Caki2 (cell line): ENCODE data around the gene CCL4L2. TPM values are rescaled to one million over a fixed set of nuclear protein-coding genes. Genes with fewer than 3 reads are reported as not detected.
"Not testable (repeated sequence)": the region's sequence is repeated elsewhere in the genome, so short reads cannot be mapped to it uniquely, and the experiment has no call there.

ENCODE experiments used
- DNase-seq: peaks from one replicate; pipeline ENCODE4 v3.0.0-alpha.2; 2015; ENCODE audit warnings: low read depth
- in situ Hi-C: cut with HindIII; loops from 2 replicates; pipeline ENCODE4 v1.10.0; 2016; ENCODE audit warnings: low sequenced_read_pairs, low pct_unique_long_range_greater_than_20kb, mixed read lengths
- total RNA-seq: library from RNA; depleted of rRNA; stranded (reverse); fragments of >200 nt; shearing (Covaris generic); gene quantifications from 2 replicates; pipeline ENCODE4 v1.2.3, GENCODE V29; 2014; ENCODE audit warnings: low replicate concordance

Gene CCL4L2
- total RNA-seq, 1 experiment from 2014 or later = not detected

DNA sequence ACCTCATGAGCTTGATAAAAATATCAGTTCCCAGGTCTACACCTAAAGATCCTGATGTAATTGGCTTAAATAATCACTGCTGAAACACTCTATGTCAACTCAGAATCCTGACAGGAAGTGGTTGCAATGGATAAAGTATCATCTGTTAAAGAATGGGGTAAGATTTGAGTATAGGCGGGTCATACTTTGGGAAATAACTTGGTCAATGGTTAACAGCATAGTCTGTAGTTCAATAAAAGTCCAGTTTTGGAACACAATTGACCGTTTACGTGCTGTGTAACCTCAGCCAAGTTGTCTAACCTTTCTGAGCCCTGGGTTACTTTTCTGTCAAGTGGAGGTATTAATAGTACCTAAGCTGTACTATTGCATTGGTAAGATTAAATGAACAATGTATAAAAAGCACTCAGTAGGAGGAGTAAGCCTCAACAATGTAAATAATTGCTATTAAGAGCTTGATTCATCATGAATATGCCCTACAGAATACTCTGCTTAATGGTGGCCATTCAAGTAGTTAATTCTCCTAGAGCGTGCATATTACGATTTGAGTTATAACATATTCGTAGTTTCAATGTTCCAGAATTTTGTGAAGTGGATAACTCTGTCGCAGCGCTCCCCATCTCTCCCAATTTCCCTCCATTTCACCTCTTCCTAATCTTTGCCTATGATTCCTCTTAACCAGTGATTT, 16.6 kb upstream of the CCL4L2 start:
- DNase-seq, in situ Hi-C loops: not testable (repeated sequence)

DNA sequence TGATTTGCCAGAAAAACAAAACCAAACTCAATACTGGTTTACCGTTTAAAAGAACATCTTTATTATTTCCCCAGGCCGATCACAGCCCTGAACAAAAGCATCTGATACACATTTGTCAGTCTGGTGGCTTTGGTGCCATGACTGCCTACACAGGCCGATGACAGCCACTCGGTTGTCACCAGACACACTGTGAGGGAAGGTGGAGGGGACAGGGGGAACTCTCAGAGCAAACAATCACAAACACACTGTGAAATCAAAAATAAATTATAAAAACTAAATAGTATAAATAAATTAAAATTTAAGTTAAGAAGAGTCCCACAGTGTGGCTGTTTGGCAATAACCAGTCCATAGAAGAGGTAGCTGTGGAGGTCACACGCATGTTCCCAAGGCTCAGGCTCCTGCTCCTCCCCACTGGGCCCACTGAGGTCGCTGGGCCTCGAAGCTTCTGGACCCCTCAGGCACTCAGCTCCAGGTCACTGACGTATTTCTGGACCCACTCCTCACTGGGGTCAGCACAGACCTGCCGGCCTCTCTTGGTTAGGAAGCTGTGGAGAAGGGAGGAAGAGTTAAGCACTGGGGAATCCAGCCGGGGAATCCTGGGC, 15.9 kb upstream of the CCL4L2 start:
- in situ Hi-C loops, DNase-seq: not testable (repeated sequence)

DNA sequence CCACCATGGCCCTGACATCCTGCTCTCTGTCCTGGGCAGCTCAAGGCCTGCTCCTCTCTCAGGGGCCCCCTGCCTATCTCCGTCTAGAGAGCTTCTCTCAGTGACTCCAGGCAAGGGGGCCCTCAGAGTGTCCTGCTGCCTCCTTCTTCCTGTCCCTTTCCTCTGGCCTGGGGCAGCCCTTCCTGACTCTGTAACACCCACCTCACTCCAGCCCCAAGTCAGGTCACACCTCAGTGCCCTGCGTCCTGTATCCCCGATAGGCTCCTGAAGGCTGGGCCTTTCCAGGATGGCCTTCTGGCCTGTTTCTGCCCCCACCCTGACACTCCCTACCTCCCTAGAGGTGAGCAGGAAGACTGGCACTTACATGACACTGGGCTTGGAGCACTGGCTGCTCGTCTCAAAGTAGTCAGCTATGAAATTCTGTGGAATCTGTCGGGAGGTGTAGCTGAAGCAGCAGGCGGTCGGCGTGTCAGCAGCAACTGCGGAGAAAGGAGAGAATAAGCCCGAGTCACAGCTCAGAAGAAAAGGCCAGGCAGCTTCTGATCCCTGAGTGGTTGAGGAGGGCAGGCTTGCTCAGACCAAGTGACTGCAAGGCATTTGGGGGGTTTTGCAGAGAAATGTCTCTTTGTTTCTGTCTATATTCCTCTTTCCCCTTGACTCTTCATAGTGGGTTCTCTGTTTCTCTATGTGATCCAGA, 15.3 kb upstream of the CCL4L2 start:
- DNase-seq = no peak
- in situ Hi-C loops = no loop called here

DNA sequence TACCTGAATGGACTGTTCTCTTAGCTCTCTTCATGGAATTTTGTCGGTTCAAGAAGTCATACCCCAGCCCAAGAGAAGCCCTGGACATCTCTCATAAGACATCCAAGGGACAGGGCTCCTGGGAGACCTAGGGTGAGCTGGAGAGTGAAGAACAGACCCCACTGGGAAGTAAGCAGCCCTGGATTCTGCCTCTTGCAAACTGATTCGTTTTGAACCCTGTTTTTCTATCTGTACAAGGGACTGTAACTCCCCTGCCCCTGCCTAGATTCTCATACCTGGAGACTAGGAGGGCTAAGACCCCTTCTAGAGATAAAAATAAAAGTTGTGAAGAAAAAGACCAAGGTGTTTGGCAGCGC, 14.8 kb upstream of the CCL4L2 start:
- in situ Hi-C loops = no loop called here

DNA sequence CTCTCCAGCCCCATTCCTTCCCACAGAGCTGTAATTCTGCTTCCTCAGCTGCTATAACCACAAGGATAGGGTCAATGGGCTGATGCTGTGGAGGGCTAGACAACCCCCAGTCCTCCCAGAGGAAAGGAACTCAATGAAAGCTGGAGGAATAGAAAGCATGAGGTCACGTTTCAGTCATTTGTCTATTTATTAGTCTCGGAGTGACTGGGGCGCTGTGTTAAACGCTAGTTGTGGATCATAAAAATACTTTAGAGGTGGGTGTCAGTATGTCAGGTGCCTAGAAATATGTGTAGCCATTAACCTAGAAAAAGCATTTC, 13.5 kb upstream of the CCL4L2 start:
- in situ Hi-C loops = no loop called here

More for the DNA sequence above, 14.8 kb upstream of the CCL4L2 start:
- DNase-seq = no peak

DNA sequence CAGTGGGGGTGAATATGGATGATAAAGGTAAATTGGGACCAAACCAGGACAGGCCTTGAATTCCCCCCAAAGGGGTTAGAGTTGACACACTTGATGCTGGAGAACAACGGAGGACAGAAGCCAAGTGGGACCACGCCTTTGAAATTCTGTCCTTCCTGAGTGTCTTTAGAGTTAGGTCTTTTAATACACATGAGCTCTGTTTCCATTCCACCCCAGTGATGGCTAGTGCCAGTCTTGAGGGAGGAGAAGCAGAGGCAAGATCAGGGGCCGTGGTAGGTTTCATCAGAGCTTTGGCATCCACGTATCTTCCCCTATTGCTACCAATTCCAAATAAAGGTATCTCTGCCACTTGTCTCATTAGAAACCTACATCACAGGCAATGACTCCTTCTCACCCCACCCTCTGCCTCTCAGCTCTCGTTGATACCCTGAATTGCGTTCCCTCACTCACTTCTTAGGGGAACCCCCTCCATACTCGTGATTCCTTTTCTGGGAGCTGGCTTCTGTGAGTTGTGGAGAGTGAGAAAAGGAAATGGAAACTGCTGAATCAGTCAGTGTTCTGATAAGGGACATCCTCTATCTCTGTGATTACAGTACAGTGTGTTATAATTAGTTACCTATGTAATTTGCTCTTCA, 11.9 kb upstream of the CCL4L2 start:
- in situ Hi-C loops = no loop called here
- no peak for DNase-seq

More for the DNA sequence above, 13.5 kb upstream of the CCL4L2 start:
- DNase-seq = no peak

DNA sequence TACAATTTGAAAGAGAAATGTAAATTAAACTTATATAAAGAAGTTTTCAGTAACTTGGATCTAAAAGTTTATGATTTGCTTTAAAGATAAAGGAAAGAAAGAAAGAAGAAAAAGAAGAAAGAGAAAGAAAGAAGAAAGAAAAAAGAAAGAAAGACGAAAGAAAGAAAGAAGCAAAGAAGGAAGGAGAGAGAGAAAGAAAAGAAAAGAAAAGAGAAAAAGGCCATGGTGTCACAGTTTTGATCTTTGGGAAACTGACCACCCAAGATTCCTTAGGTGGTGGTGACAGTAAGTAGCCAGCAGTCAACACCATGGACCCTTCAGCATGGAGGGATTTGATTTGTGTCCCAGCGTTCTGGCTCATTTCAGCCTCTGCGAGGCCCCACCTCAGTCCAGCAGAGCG, 9.8 kb upstream of the CCL4L2 start:
- in situ Hi-C loops, DNase-seq: not testable (repeated sequence)

DNA sequence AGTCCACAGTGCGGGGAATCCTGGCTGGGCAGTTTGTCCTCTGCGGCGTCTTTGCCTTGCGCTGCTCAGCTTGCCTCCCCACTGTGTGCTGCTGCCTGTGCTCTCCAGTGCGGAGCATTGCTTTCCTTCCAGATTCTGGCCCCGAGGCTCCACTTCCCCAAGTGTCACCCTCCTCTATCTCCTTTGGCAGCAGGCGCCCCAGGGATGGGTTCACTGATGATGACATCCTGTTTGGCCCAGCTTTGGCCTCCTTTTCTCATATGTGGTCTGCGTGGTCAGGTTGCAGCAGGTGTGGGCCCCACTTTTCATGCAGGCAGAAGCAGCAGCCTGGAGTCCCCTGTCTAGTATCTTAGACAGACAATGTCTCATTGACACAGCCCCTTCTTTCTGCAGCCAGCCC, 9.4 kb upstream of the CCL4L2 start:
- in situ Hi-C loops, DNase-seq: not testable (repeated sequence)

DNA sequence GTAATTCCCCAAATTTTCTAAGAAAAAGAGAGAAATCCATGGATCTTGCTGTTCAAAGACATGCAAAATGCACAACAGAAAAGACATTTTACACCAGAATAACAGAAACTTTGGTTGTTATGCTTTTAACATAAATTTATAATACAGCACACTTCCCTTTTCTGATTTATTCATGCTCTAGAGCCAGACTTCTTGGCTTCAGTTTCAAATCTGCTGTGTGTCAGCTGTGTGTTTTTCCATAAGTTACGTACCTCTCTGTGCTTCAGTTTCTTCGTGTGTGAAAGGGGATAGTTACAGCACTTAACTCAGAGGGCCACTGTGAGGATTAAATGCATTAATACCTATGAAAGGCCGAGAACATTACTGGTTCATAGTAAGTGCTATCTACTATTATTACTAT, 7.5 kb upstream of the CCL4L2 start:
- DNase-seq = no peak
- in situ Hi-C loops = no loop called here

DNA sequence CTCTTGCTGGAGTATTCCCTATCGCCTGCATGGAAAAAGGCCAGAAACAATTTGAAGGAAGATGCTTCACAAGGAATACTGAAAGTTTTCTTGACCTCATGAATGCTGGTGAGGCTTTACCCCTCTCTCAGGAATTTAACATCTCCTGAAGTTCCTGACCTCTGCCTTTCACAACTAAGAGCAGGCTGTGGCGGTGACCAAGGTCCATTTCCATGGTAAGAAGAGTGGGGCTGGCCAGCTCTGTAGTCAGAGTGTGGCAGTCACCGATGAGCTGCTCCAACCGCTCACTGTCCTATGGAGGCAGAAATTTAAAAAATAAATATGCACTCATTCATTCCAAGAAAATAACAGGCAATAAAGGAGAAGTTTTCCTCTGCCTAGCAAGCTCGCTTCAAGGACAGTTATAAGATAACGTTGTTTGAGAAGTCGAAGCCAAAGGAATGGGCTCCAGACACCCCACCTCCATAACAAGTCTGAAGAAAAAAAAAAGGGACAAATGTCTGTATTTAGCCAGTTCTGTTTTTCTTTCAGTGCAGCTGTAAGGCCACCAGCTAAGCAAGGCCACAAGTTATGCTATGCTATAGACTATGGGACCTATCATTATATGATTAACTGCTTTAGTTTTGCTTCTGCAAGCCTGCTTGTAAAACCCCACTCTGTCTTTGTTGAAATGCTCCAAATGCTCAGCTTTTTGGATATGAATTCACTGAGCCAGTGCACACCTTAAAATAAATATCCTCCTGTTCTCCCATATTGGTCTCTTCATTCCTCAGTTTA, 6.0 kb upstream of the CCL4L2 start:
- DNase-seq = no peak
- in situ Hi-C loops = no loop called here

DNA sequence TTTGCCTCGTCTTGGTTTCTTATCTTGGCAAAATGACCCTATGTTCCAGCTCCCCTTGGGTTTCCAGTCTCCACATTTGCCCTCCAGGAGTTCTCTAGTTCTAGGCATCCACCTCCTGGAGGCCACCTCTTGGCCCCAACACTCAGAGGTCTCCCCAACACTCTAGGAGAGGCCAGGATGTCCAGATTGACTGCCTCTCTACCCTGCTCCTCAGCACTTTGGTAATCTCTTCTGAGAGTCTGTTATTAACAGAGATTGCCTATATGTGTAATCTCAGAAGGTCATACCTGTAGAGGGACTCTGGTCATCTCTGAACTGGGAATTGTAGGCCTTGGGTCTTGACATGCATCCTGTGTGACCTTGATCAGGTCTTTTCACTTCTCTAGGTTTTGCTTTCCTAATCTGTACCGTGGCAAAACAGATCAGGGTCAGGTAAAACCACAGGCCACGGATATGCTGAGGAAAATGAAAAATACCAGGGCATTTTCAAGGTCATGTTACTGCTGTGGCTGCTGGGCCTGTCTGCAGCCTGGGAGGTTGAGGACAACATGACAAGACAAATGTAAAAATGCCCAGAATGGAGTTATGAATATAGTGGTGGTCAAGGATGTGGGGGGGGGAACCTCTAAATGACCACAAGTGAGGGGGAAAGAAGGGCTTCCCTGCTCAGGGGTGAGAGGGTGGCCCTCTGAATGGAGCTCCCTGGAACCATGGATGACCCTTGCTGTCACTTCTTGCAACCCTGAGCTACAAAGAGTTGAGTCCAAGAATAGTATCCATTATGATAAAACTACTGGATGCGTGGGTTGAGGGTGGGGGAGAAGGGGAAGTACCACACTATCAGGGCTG, 5.0 kb upstream of the CCL4L2 start:
- no peak for DNase-seq
- in situ Hi-C loops = no loop called here

DNA sequence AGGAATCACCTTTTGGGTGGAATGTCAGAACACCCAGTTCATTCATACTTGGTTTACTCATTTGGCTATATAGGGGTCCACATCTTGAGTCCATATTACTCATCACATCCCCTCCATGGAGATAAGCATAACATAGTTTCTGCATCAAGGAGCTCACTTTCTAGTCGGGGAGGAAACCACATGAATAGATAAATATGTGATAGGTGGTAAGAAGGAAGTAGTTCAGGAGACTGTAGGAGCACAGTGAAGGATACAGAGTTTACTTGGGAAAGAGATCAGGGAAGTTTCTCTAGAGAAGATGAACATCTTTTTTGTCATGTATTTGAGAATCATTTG, 4.4 kb upstream of the CCL4L2 start:
- DNase-seq, in situ Hi-C loops: not testable (repeated sequence)

DNA sequence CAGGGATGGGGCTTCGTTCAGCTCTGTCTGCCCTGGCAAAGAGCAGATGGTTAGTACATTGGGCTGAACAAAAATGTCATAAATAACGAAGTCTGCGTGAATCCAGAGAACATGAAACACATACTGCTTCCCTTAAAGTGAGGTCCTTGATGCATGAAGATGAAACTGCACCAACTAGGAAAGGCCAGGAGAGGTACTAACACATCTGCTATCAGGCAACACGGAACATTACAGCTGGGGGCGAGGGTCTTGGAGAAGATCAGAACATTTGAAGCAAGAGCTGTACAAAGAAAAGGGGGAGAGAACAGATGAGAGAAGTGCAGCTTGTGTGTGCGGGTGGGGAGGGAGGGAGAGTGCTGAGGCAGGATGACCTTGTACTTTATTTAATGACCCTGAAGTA, 3.5 kb upstream of the CCL4L2 start:
- in situ Hi-C loops, DNase-seq: not testable (repeated sequence)

DNA sequence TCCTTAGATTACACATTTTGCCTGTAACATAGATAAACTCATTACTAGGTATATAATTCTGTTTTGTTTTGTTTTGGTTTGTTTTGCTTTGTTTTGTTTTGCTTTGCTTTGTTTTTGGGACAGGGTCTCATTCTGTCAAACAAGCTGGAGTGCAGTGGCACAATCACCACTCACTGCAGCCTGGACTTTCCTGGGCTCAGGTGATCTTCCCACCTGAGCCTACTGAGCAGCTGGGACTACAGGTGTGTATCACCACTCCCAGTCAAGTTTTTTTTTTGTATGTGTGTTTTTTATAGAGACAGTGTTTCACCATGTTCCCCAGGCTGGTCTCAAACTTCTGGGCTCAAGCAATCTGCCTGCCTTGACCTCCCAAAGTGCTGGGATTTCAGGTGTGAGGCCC, 1.3 kb upstream of the CCL4L2 start:
- DNase-seq = no peak
- in situ Hi-C loops = no loop called here

DNA sequence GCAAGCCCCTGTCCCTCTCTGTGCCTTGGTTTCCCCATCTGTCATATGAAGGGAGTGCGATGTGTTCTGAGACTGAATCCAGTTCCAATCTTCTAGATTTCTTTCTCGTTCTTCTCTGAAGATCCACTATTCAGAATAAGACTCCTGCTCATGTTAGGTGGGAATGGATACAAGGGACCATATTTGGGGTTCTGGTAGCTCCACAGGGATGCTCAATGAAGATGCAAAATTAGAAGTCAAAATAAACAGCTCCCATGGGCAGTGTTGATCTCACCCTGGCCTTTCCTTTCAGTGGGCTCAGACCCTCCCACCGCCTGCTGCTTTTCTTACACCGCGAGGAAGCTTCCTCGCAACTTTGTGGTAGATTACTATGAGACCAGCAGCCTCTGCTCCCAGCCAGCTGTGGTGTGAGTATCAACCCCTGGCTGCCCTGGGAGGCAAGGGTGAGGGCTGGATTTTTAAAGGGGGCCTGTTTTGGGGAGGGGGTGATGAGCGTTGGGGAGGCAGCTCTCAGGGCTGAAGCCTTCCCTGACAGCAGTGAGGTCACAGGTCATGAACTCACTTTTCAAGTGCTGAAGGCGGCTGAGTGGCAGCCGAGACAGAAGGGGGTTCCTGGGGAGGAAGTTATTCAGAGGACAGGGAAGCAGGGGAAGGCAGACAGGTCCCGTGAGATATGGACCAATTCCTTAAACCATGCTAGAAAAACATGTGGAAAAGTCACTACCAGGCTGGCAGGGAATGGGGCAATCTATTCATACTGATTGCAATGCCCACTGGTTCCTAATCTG, 815 bp downstream of the CCL4L2 start:
- in situ Hi-C loops, DNase-seq: not testable (repeated sequence)

DNA sequence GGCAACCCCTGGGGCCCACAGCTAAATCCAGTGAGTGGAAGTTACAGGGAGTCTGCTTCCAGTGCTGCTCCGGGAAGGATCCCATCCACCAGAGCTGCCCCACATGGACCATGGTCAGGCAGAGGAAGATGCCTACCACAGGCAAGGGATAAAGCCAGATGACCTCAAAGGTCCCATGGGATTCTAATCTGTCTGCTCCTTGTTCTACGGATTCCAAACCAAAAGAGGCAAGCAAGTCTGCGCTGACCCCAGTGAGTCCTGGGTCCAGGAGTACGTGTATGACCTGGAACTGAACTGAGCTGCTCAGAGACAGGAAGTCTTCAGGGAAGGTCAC, 1.4 kb downstream of the CCL4L2 start:
- no peak for DNase-seq
- in situ Hi-C loops = no loop called here

DNA sequence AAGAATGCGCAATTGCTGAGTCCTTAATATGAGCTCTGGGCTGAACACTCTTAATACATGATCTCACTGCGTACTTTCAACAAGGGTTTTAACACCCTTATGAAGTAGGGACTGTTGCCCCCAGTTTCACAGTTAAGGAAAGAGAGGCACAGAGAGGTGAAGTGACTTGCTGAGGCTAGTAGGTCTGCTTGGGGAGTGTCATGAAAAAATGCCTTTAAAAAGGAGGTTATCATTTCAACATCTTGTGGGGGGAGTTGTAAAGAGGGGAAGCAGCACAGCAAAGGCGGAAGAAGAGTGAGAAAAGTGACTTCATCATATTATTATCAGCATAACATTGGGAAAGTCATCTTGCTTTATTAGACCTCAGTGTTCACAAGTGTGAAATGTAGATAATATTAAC, 2.1 kb downstream of the CCL4L2 start:
- in situ Hi-C loops = no loop called here
- DNase-seq = no peak
